Measurements from ENCODE around the gene MRPS23. TPM values are rescaled to one million over a fixed set of nuclear protein-coding genes. Genes with fewer than 3 reads are reported as not detected.

MRPS23 gene
- total and polyA plus RNA-seq, 2 of the 4 experiments (the other 2 are of a cell fraction): 23.5 to 37.3 TPM

DNA sequence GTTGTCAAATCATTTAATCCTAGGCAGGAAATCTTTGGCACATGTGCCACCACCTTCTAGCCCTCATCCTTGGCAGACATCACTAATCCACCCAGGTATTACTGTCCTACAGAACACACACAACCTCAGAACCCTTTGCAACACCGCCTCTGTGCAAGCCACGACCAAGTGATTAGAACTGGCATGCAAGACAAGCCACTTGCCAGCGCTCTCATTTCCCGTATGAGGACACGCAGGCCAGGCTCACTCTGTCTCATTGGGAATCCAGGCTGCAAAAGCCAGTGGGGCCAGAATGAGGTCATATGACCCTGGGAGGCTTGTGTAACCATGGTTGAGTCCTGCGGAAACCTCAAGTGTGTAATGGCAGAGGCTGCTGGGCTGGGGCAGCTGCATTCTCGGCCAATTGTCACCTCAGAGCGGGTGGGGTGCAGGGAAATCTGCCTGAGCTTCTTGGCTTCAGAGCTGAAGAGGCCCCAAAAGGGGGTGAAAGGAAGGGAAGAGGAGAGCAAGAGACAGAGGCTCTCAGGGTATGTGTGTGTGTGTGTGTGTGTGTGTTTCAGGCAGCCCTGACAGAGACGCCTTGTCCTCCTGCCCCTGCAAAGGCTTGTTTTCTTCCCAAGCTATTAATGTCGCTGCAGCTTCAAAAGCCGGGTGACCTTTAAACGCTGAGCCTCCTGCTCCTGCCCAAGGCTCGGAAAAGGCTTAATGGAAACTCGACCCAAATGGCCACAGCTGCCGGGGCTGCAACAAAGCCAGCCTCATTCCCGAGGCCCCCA is 43.2 kb upstream of the MRPS23 start (continued):
- TF ChIP-seq, protein P1, sequence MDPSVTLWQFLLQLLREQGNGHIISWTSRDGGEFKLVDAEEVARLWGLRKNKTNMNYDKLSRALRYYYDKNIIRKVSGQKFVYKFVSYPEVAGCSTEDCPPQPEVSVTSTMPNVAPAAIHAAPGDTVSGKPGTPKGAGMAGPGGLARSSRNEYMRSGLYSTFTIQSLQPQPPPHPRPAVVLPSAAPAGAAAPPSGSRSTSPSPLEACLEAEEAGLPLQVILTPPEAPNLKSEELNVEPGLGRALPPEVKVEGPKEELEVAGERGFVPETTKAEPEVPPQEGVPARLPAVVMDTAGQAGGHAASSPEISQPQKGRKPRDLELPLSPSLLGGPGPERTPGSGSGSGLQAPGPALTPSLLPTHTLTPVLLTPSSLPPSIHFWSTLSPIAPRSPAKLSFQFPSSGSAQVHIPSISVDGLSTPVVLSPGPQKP (IDR thresholded peaks at IDR 0.05; ENCODE audit: borderline replicate concordance, low read depth, low read length): no peak
- TF ChIP-seq POLR2A (IDR thresholded peaks at IDR 0.05; ENCODE audit: low read depth, low read length): no peak

All from IMR-90 (cell line).